Suppressor macrophage (primary cell): Measurements from ENCODE around the gene RPS6KB2.
A peak's percentile ranks its signal among the peaks of the same experiment; 100 is the strongest.
"Not testable (repeated sequence)": the region's sequence is repeated elsewhere in the genome, so short reads cannot be mapped to it uniquely, and the experiment has no call there.

Experiments used
- DNase-seq, 4 experiments: peaks; one replicate each; pipeline ENCODE4 v3.0.0-alpha.2; 2020 to 2022

The RPS6KB2 gene

DNA sequence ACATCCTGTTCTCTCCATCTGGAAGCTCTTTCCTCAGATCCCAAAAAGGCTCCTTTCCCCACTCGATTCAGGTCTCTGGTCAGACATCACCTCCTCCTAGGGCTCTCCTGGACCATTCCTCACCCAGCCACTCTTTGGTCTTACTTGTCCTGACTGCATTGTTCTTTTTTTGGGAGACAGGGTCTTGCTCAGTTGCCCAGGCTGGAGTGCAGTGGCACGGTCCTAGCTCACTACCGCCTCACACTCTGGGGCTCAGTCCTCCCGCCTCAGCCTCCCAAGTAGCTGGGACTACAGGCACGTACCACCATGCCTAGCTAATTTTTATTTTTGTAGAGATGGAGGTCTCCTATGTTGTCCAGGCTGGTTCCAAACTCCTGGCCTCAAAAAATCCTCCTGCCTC, 17.2 kb downstream of the RPS6KB2 start:
- DNase-seq: no peak

- DNase-seq: no peak
Observed at GRCh38 chr11:67448220-67448609, 19.9 kb downstream of the RPS6KB2 start.

GRCh38 chr11:67449116-67449844, 21.0 kb downstream of the RPS6KB2 start:
- peak; percentile 74 to 92 (median 88) for DNase-seq

GRCh38 chr11:67450796-67451657, 22.7 kb downstream of the RPS6KB2 start:
- no peak for DNase-seq

DNA sequence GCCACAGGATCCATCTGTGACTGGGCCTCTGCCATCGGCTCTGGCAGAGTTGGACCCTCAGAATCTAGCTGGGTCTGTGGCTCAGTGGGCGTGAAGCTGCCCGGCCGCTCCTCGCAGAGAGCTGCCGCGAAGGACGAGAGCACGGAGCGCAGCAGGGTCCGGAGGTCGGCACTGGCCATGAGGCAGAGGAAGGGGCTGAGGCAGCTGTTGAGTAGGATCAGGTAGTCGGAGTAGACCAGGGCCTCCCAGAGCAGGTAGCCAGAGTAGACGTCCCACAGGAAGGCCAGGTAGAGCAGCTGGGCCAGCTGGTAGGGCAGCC, 23.3 kb downstream of the RPS6KB2 start:
- no peak for DNase-seq

- no peak for DNase-seq
Observed at GRCh38 chr11:67452141-67452952, 24.1 kb downstream of the RPS6KB2 start, which contains the start of gene GPR152. GPR152 (minus strand) TSS chr11:67452729; CDS start chr11:67452724, 5 bp downstream.

DNA sequence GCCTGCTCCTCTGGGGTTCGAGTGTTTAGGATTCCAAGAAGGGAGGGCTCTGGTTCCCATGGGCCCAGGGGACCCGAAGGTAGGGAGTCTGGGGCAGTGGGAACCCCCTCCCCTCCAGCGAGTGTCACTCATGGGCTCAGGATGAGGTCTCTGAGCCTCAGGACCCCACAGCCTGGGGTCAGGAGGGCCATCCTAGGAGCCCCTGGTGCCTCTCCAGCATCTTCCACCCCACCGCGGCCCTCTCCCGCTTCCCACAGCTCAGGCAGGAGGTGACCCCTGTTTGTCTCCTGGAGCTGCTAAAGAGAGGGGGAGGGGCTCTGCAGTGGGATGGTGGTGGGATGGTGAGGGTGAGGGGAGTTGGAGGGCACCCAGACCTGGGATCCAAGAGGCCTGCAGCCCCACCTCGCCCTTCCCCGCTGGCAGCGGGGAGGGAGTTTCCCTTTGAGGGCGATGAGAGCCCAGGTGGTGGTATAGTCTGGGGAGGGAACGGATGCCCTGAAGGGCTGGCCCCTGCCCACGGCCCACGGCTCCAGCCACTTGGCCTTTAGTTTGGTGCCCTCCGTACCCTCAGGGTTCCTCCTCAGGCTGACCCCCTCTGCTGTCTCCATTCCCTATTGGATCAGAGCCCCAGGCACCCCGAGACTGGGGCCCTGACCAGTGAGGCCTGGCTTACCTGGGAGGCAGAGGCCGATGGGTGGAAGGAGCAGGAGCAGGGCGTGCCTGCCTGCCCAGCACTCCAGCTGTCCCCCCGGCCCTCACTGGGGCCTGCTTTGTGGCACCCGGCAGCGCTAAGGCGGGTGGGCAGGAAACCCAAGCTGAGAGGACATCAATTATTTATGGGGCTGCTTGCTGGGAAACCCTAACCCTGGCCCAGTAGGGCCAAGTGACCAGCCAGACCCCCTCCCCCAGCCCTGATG, 25.8 kb downstream of the RPS6KB2 start:
- DNase-seq: no peak

- DNase-seq: no peak
Observed at GRCh38 chr11:67455054-67455453, 26.8 kb downstream of the RPS6KB2 start, which contains the start of gene CABP4. CABP4 (plus strand) TSS chr11:67455354; CDS start chr11:67455424, 70 bp downstream.

DNA sequence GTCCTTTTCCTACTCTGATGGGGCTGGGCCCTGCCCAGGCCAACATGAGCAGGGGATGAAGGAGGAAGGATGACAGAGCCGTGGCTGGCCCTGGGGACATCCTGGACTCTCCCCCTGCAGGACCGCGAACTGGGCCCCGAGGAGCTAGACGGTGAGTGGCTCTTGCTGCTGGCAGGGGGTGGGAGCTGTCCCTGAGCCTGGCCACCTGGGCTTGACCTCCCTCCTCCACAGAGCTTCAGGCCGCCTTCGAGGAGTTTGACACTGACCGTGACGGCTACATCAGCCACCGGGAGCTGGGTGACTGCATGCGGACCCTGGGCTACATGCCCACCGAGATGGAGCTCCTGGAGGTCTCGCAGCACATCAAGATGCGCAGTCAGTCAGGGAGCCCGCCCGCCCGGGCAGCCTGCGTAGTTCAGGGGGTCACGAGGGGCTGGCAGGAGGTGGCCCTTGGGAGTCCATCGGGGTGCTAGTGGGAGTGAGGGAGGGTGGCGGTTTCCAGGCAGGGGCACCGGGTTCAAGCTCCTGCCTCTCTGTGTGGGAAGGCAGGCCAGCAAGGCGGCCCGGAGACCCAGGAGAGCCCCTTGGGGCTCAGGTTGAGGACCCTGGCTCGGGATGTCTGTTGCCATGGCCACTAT, 27.9 kb downstream of the RPS6KB2 start:
- no peak for DNase-seq

DNA sequence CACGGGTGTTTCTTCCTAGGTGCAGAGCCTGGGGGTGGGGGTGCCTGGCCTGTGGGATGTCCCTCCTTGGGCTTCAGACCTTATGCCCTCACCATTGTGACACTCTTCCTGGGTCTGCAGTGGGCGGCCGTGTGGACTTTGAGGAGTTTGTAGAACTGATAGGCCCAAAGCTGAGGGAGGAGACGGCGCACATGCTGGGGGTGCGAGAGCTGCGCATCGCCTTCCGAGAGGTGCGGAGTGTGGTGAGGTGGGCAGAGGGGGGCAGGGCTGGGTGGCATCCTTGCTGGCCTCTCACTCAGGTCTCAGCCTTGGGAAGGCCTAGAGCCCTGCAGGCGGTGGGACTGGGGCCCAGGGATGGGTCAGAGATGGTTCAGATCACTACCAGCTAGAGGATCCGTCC, 29.2 kb downstream of the RPS6KB2 start:
- DNase-seq: no peak

- DNase-seq: no peak
Observed at GRCh38 chr11:67458266-67458665, 30.0 kb downstream of the RPS6KB2 start.

DNA sequence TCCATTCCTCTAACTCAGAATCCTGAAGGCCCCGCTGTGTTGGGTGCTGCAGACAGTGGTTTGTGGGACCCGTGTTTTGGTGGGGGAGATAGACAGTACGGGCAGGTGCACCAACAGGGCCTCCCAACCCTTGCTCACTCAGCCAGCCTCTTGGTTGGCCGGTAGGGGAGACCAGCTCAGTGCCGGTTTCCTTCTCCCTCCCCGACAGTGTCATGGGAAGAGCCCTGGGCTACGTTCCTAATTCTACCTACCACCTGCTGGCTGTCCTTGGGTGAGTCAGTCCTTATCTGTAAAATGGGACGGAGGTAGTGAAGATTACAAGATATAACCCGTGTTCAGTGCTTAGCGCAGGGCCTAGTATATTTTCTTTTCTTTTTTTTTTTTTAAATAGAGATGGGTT, 34.9 kb downstream of the RPS6KB2 start:
- DNase-seq: no peak

- DNase-seq: peak; percentile 91 to 96 (median 95)
Observed at GRCh38 chr11:67463680-67464410, 35.6 kb downstream of the RPS6KB2 start.

- peak; percentile 86 to 96 (median 91) for DNase-seq
Observed at GRCh38 chr11:67464411-67465188, 36.3 kb downstream of the RPS6KB2 start.

DNA sequence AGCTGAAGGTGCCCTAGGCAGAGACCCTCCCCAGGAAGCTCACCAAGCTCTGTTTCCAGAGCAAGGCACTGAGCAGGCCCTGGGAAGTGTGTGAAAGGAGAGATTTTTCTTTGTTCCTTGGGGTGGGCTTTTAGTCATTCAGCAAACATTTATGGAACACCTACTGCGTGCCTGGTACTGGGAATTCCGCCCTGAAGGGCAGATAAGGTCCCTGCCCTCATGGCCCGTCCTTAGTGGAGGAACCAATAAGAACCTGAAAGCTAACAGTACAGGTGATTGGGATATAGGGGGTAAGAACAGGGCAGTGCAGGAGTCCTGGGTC, 36.9 kb downstream of the RPS6KB2 start:
- no peak for DNase-seq

GRCh38 chr11:67465530-67465929, 37.2 kb downstream of the RPS6KB2 start:
- not testable (repeated sequence) for DNase-seq

DNA sequence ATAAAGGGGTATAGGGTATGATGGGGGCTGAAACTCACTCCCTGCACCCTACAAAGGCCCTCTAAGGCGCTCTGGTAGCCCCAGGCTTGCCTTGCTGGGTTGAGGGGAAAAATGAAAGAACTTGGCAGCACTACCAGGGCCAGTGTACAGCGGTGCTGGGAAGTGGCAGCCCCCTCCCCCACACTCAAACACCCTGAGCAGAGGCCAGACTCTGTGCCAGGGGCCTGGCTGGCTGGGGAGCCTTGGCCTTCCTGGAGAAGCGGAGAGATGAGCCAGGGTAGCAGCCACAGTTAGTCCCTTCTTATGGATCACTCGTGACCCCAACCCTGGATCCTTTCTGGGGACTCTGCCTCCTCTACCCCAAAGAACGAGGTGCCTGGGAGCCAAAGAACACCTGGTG, 38.1 kb downstream of the RPS6KB2 start:
- DNase-seq: no peak

DNA sequence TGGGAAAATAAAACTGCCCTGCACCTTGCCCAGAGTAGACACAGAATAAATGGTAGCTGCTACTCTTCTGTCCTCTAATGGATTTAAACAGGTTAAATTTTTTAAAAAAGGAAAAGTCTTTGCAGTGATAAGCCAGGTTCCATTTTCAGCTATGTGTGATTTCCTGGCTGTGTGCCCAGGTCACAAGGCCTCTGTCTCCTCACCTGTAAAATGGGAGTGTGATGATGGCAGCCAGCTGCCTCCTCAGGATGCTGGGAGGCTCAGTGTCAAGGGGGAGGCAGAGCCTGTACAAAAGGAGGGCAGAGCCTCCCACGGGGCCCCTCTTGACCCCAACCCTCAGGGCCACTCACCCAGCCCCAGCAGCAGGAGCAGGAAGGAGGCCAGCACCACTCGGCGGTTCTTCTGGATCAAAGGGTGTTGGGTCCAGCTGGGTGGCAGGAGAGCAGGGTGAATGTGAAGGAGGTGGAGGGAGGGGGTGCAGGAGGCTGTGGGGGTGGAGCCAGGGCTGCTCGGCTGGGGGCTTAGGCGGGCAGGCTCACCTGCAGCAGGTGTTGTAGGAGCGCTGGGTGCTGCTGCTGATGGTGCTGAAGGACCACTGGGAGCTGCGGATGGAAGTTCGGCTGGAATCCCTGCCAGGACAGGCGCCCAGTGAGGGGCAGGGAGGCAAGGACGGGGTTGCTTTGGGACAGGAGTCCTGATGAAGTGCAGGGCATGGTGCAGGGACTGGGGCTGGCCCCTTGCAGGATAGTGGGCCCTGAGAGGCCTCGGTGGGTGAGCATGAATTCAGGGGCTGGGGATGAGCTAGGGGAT, 38.9 kb downstream of the RPS6KB2 start:
- no peak for DNase-seq

DNA sequence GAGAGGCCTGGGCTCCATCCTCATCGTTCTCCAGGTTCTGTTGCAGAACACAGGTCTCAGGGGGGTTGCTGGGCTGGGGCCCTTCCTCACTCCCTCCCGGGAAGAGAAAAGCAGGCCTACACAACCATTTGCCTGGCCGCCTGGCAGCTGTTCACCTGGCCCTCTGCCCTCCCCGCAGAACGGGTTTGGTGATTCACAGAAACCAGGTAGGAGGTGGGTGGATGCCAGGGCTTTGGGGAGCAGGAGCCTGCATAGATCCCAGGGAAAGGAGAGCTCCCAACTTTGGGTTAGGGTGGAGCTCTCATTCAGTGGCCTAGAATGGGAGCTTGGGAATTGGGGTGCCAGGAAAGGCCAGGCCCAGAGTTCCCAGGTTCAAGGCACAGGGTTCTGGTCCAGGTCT, 39.8 kb downstream of the RPS6KB2 start:
- DNase-seq: no peak
